ENCODE data around the gene SLC31A1. TPM values are rescaled to one million over a fixed set of nuclear protein-coding genes. Genes with fewer than 3 reads are reported as not detected.
A peak's percentile ranks its signal among the peaks of the same experiment; 100 is the strongest.

The SLC31A1 gene
- total RNA-seq, 1 donor from 2014 or later = 39.6 TPM

DNA sequence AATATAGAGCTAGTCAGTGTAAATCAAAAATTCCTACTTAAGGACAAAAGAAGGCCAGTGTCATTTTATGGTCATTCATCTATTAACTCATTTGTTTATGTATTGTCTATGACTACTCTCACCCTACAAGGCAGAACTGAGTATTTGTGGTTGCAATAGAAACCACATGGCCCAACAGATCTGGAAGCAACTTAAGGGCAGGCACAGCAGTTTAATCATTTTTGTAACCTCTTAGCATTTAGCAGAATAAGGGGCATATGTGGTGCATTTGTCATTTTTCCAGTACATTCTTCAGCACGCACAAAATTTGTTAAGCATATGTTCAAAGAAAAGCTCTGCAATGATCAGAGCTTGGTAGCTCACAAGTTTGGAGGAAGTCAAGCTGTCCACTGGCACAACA is 1.4 kb upstream of the SLC31A1 start:
- H3K4me3 Mint-ChIP-seq (ENCODE audit: unreplicated experiment) = peak overlapping the region; percentile 91
- peaks cover 1% of the 10 kb centered on the region for H3K36me3 Mint-ChIP-seq (ENCODE audit: low read depth)
- no peak for TF ChIP-seq CTCF (IDR thresholded peaks at IDR 0.05)
- no peaks in the 10 kb centered on the region for H3K27me3 Mint-ChIP-seq (ENCODE audit: low read depth)
- H3K27ac Mint-ChIP-seq (ENCODE audit: unreplicated experiment) = peak overlapping the region; percentile 98
- peaks cover 49% of the 10 kb centered on the region for H3K4me1 Mint-ChIP-seq (ENCODE audit: low read depth)
- no peaks in the 10 kb centered on the region for H3K9me3 Mint-ChIP-seq (ENCODE audit: low read depth)
- DNase-seq (ENCODE audit: low spot score) = no peak

DNA sequence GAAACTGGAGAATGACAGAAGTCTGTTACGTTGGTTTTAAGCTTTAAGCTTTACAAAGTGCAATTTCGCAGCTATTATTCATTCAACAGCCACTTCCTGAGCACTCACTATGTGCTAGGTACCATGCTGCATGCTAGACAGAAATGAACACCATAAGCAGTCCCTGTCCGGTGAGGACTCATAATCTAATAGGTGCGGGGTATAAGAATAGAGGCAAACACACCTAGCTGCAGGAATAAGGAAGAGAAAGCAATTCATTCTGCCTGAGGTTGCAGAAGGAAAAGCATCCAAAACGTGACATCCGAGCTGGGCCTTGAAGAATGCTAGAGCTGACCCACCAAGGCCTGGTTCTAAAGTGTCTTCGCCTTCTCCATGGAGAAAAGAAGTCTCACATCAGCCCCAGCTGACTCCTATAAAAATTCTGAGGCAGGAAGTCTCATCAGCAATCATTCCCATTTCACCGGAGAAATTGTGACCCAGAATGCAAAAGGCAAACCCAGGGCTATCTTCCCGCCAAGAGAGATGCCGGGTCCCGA is 809 bp upstream of the SLC31A1 start:
- Mint-ChIP-seq H3K36me3 (ENCODE audit: low read depth) (peaks cover 2% of the 10 kb centered on the region), H3K4me1 (ENCODE audit: low read depth) (peaks cover 47% of the 10 kb centered on the region), H3K27ac (ENCODE audit: unreplicated experiment) (peak overlapping the region; percentile 98), H3K4me3 (ENCODE audit: unreplicated experiment) (peak overlapping the region; percentile 91), H3K9me3 (ENCODE audit: low read depth) (no peaks in the 10 kb centered on the region), H3K27me3 (ENCODE audit: low read depth) (no peaks in the 10 kb centered on the region)
- no peak for TF ChIP-seq CTCF (IDR thresholded peaks at IDR 0.05)
- no peak for DNase-seq (ENCODE audit: low spot score)

- DNase-seq (ENCODE audit: low spot score) = no peak
- Mint-ChIP-seq H3K36me3 (ENCODE audit: low read depth) (peaks cover 2% of the 10 kb centered on the region), H3K4me1 (ENCODE audit: low read depth) (peaks cover 53% of the 10 kb centered on the region), H3K9me3 (ENCODE audit: low read depth) (no peaks in the 10 kb centered on the region), H3K27ac (ENCODE audit: unreplicated experiment) (peak overlapping the region; percentile 98), H3K4me3 (ENCODE audit: unreplicated experiment) (peak overlapping the region; percentile 91), H3K27me3 (ENCODE audit: low read depth) (no peaks in the 10 kb centered on the region)
- TF ChIP-seq CTCF (IDR thresholded peaks at IDR 0.05) = no peak
These were observed 597 bp downstream of the SLC31A1 start for GRCh38 chr9:113221800-113222481.

GRCh38 chr9:113222482-113222841 is 1.1 kb downstream of the SLC31A1 start:
- peaks cover 53% of the 10 kb centered on the region for H3K4me1 Mint-ChIP-seq (ENCODE audit: low read depth)
- TF ChIP-seq CTCF (IDR thresholded peaks at IDR 0.05) = no peak
- no peaks in the 10 kb centered on the region for H3K27me3 Mint-ChIP-seq (ENCODE audit: low read depth)
- H3K4me3 Mint-ChIP-seq (ENCODE audit: unreplicated experiment) = peak overlapping the region; percentile 91
- DNase-seq (ENCODE audit: low spot score) = no peak
- peak overlapping the region; percentile 98 for H3K27ac Mint-ChIP-seq (ENCODE audit: unreplicated experiment)
- H3K9me3 Mint-ChIP-seq (ENCODE audit: low read depth) = no peaks in the 10 kb centered on the region
- peaks cover 2% of the 10 kb centered on the region for H3K36me3 Mint-ChIP-seq (ENCODE audit: low read depth)

DNA sequence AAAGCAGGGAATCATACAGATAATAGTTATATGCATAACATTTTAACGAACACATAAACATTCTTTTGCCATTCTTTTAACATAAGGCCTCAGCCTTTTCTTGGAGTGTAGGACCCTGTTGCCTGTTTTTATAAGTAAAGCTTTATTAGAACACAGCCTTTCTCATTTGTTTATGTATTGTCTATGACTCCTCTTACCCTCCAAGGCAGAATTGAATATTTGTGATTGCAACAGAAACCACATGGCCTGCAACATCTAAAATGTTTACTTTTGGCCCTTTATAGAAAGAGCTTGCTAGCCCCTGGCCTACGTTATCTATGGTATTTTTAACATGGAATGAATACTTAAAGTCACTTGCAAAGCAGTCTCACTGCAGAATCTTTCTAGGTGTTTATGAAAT is 2.6 kb downstream of the SLC31A1 start:
- Mint-ChIP-seq H3K36me3 (ENCODE audit: low read depth) (peaks cover 2% of the 10 kb centered on the region), H3K27ac (ENCODE audit: unreplicated experiment) (no peak overlapping the region), H3K4me1 (ENCODE audit: low read depth) (peaks cover 45% of the 10 kb centered on the region), H3K27me3 (ENCODE audit: low read depth) (no peaks in the 10 kb centered on the region), H3K4me3 (ENCODE audit: unreplicated experiment) (no peak overlapping the region), H3K9me3 (ENCODE audit: low read depth) (no peaks in the 10 kb centered on the region)
- TF ChIP-seq CTCF (IDR thresholded peaks at IDR 0.05) = no peak
- no peak for DNase-seq (ENCODE audit: low spot score)
